ENCODE results near the gene NTNG2. TPM values are rescaled to one million over a fixed set of nuclear protein-coding genes. Genes with fewer than 3 reads are reported as not detected.

NTNG2 gene
- total and polyA plus RNA-seq, 9 of the 15 experiments (the other 6 are each of a cell fraction or from before 2014, with no cell fraction given) = 0.01 to 0.11 (median 0.09) TPM; not detected in 6

- TF ChIP-seq ZBTB7A (IDR thresholded peaks at IDR 0.05; ENCODE audit: borderline replicate concordance, control insufficient read depth, low read depth, low read length) = no peak
- TF ChIP-seq USF1 (CRISPR knock-in tag; IDR thresholded peaks at IDR 0.05) = no peak
- no peak for TF ChIP-seq CXXC5 (CRISPR knock-in tag; IDR thresholded peaks at IDR 0.05)
- TF ChIP-seq, protein P1, sequence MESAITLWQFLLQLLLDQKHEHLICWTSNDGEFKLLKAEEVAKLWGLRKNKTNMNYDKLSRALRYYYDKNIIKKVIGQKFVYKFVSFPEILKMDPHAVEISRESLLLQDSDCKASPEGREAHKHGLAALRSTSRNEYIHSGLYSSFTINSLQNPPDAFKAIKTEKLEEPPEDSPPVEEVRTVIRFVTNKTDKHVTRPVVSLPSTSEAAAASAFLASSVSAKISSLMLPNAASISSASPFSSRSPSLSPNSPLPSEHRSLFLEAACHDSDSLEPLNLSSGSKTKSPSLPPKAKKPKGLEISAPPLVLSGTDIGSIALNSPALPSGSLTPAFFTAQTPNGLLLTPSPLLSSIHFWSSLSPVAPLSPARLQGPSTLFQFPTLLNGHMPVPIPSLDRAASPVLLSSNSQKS (CRISPR knock-in tag; IDR thresholded peaks at IDR 0.05) = no peak
- TF ChIP-seq NFATC3 (IDR thresholded peaks at IDR 0.05) = no peak
- no peak for TF ChIP-seq FOXP4 (CRISPR knock-in tag; IDR thresholded peaks at IDR 0.05; ENCODE audit: borderline replicate concordance)
- no peak for TF ChIP-seq ZNF212 (CRISPR knock-in tag; IDR thresholded peaks at IDR 0.05)
- no peak for TF ChIP-seq PKNOX1 (IDR thresholded peaks at IDR 0.05)
- TF ChIP-seq RB1 (IDR thresholded peaks at IDR 0.05; ENCODE audit: low read depth) = no peak
- TF ChIP-seq GATA2 (CRISPR knock-in tag; IDR thresholded peaks at IDR 0.05) = no peak
Observed at GRCh38 chr9:132224645-132225044, 62.8 kb downstream of the NTNG2 start (continued).
